ENCODE data around the gene GRB14. TPM values are rescaled to one million over a fixed set of nuclear protein-coding genes. Genes with fewer than 3 reads are reported as not detected.
"Not testable (repeated sequence)": the region's sequence is repeated elsewhere in the genome, so short reads cannot be mapped to it uniquely, and the experiment has no call there.

The GRB14 gene
- total and polyA plus RNA-seq, 2 of the 13 experiments (the other 11 are each of a cell fraction or from before 2014, with no cell fraction given): 4.6 to 5.8 TPM

DNA sequence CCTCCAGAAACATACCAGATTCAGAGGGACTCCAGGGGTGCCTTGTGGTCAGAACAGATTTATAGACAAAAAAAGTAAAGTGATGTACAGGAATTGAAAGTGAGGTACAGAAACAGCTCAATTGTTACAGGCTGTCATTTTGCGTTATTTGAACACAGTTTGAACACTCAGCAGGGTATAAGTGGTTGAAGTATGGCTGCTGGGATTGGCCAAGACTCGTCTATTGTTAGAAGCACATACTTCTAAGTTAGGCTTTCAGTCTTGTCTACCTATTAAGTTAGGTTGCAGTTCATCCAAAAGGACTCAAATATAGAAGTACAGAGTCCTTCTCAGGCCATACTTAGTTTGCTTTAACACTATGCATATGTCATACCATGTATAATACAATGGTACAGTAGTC, 21.0 kb upstream of the GRB14 start:
- no peak overlapping the region for H2AFZ ChIP-seq (ENCODE audit: low read length)
- BruUV-seq (replicated peaks): no TSS peak
- H3K4me2 ChIP-seq (ENCODE audit: low read depth, low read length): no peak overlapping the region
- intact Hi-C loops (cut with micrococcal nuclease; ENCODE audit: unreplicated experiment) (no loop called here), in situ Hi-C loops (cut with HindIII; ENCODE audit: extremely low pct_ligation_motif_present, low pct_unique_long_range_greater_than_20kb) (no loop called here)
- H4K20me1 ChIP-seq (ENCODE audit: insufficient read depth, low read length): no peaks in the 10 kb centered on the region
- no peaks in the 10 kb centered on the region for H3K79me2 ChIP-seq (ENCODE audit: insufficient read depth, low read length)
- H3K9me3 ChIP-seq (ENCODE audit: low read length): no peaks in the 10 kb centered on the region
- no peaks in the 10 kb centered on the region for H3K27me3 ChIP-seq (ENCODE audit: control insufficient read depth in 1 of 2, insufficient read depth in 2 of 2, low read length in 2 of 2)
- H3K4me1 ChIP-seq (ENCODE audit: insufficient read depth, low read length): no peaks in the 10 kb centered on the region
- H3K9ac ChIP-seq (ENCODE audit: insufficient read depth, low read depth, low read length): no peak overlapping the region
- no peak for FAIRE-seq
- ChIA-PET POLR2A (no interaction called here), CTCF (ENCODE audit: low intra/inter-chr PET ratio, low total read pairs) (no interaction called here)
- 61% methylated on average over 2 of the region's 2 CpGs for WGBS (ENCODE audit: low lambda C conversion rate)
- H3K36me3 ChIP-seq (replicated peaks in 1 of 2; ENCODE audit: control insufficient read depth in 1 of 2, insufficient read depth in 2 of 2, low read length in 2 of 2): no peaks in the 10 kb centered on the region
- no peak for DNase-seq (ENCODE audit: low spot score)
- TF ChIP-seq EEA1 (CRISPR knock-in tag; IDR thresholded peaks at IDR 0.05; ENCODE audit: borderline replicate concordance) (no peak), SOX13 (IDR thresholded peaks at IDR 0.05) (no peak), SOX13 (CRISPR knock-in tag; conservative IDR thresholded peaks at IDR 0.05 in 1 of 2, IDR thresholded peaks at IDR 0.05 in 1 of 2) (no peak), ZNF761 (CRISPR knock-in tag; conservative IDR thresholded peaks at IDR 0.05) (no peak), NFIB (CRISPR knock-in tag; IDR thresholded peaks at IDR 0.05; ENCODE audit: borderline replicate concordance) (no peak), GZF1 (CRISPR knock-in tag; IDR thresholded peaks at IDR 0.05) (no peak), NFE2 (CRISPR knock-in tag; IDR thresholded peaks at IDR 0.05) (no peak), ZNF101 (CRISPR knock-in tag; IDR thresholded peaks at IDR 0.05; ENCODE audit: borderline replicate concordance, low read depth) (no peak), ZBTB20 (CRISPR knock-in tag; IDR thresholded peaks at IDR 0.05; ENCODE audit: borderline replicate concordance, low read depth) (no peak), NFE2L2 (IDR thresholded peaks at IDR 0.05; ENCODE audit: low read length) (no peak), ZNF207 (IDR thresholded peaks at IDR 0.05; ENCODE audit: borderline replicate concordance) (no peak)
- TF ChIP-seq, protein P1, sequence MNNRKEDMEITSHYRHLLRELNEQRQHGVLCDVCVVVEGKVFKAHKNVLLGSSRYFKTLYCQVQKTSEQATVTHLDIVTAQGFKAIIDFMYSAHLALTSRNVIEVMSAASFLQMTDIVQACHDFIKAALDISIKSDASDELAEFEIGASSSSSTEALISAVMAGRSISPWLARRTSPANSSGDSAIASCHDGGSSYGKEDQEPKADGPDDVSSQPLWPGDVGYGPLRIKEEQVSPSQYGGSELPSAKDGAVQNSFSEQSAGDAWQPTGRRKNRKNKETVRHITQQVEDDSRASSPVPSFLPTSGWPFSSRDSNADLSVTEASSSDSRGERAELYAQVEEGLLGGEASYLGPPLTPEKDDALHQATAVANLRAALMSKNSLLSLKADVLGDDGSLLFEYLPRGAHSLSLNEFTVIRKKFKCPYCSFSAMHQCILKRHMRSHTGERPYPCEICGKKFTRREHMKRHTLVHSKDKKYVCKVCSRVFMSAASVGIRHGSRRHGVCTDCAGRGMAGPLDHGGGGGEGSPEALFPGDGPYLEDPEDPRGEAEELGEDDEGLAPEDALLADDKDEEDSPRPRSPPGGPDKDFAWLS (CRISPR knock-in tag; IDR thresholded peaks at IDR 0.05; ENCODE audit: borderline replicate concordance): no peak
- no peak overlapping the region for H3K4me3 ChIP-seq (replicated peaks in 1 of 3; ENCODE audit: insufficient read depth in 1 of 3, low read depth in 2 of 3, low read length in 3 of 3)
- H3K27ac ChIP-seq (ENCODE audit: extremely low read length, insufficient read depth, low read length): no peak overlapping the region
- no peak for ATAC-seq

DNA sequence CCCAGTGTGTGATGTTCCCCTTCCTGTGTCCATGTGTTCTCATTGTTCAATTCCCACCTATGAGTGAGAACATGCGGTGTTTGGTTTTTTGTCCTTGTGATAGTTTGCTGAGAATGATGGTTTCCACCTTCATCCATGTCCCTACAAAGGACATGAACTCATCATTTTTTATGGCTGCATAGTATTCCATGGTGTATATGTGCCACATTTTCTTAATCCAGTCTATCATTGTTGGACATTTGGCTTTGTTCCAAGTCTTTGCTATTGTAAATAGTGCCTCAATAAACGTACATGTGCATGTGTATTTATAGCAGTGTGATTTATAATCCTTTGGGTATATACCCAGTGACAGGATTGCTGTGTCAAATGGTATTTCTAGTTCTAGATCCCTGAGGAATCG, 7.0 kb upstream of the GRB14 start:
- H2AFZ ChIP-seq (ENCODE audit: low read length); H3K4me2 ChIP-seq (ENCODE audit: low read depth, low read length); H3K4me3 ChIP-seq (replicated peaks in 1 of 3; ENCODE audit: insufficient read depth in 1 of 3, low read depth in 2 of 3, low read length in 3 of 3); H3K27me3 ChIP-seq (ENCODE audit: control insufficient read depth in 1 of 2, insufficient read depth in 2 of 2, low read length in 2 of 2); BruUV-seq (replicated peaks); H3K79me2 ChIP-seq (ENCODE audit: insufficient read depth, low read length); ATAC-seq; H4K20me1 ChIP-seq (ENCODE audit: insufficient read depth, low read length); CTCF ChIA-PET (ENCODE audit: low intra/inter-chr PET ratio, low total read pairs); in situ Hi-C loops (cut with HindIII; ENCODE audit: extremely low pct_ligation_motif_present, low pct_unique_long_range_greater_than_20kb); H3K27ac ChIP-seq (ENCODE audit: extremely low read length, insufficient read depth, low read length); H3K36me3 ChIP-seq (replicated peaks in 1 of 2; ENCODE audit: control insufficient read depth in 1 of 2, insufficient read depth in 2 of 2, low read length in 2 of 2); H3K9me3 ChIP-seq (ENCODE audit: low read length); intact Hi-C loops (cut with micrococcal nuclease; ENCODE audit: unreplicated experiment); DNase-seq (ENCODE audit: low spot score); FAIRE-seq; H3K9ac ChIP-seq (ENCODE audit: insufficient read depth, low read depth, low read length); POLR2A ChIA-PET: not testable (repeated sequence)
- peaks cover 16% of the 10 kb centered on the region for H3K4me1 ChIP-seq (ENCODE audit: insufficient read depth, low read length)
- 59% methylated on average over 3 of the region's 3 CpGs for WGBS (ENCODE audit: low lambda C conversion rate)
